Smooth muscle cell of the brain vasculature (primary cell): ENCODE data around the gene CTTN.

Experiments
- DNase-seq: peaks from one replicate; pipeline ENCODE4 v3.0.0-alpha.2; 2012; ENCODE audit warnings: low read depth, low spot score

Gene CTTN

GRCh38 chr11:70473873-70474690 lies 75.8 kb downstream of the CTTN start:
- no peak for DNase-seq

- DNase-seq: no peak
Measured at GRCh38 chr11:70474710-70475109, 76.4 kb downstream of the CTTN start.

GRCh38 chr11:70476669-70477068 lies 78.3 kb downstream of the CTTN start:
- no peak for DNase-seq

- DNase-seq: no peak
Measured at GRCh38 chr11:70477176-70477575, 78.8 kb downstream of the CTTN start.

- no peak for DNase-seq
Measured at GRCh38 chr11:70477609-70478008, 79.3 kb downstream of the CTTN start.

GRCh38 chr11:70478166-70478890 lies 80.0 kb downstream of the CTTN start:
- DNase-seq: no peak

- no peak for DNase-seq
Measured at GRCh38 chr11:70480711-70481110, 82.4 kb downstream of the CTTN start.

GRCh38 chr11:70481625-70482528 lies 83.5 kb downstream of the CTTN start:
- DNase-seq: no peak

- no peak for DNase-seq
Measured at GRCh38 chr11:70482529-70482917, 84.2 kb downstream of the CTTN start.

GRCh38 chr11:70483077-70483861 lies 84.9 kb downstream of the CTTN start:
- DNase-seq: no peak

- no peak for DNase-seq
Measured at GRCh38 chr11:70483917-70484316, 85.6 kb downstream of the CTTN start.

- DNase-seq: no peak
Measured at GRCh38 chr11:70485326-70486025, 87.1 kb downstream of the CTTN start.

- DNase-seq: no peak
Measured at GRCh38 chr11:70486026-70486415, 87.7 kb downstream of the CTTN start.
